A549 (cell line): ENCODE measurements around the gene MYLK.

Experiments used
- EP300 ChIP-seq, 2 experiments: fragments of >200 bp; sonication (Bioruptor Twin); formaldehyde crosslinking; IDR thresholded peaks; 2 replicates in 1 of 2; 3 replicates in 1 of 2; pipeline ENCODE4 v1.6.1; 2016 to 2017
- FOSL2 ChIP-seq, 2 experiments: fragments of 450-650 bp in 1 of 2; fragments of >200 bp in 1 of 2; sonication (Bioruptor Twin) in 1 of 2; formaldehyde crosslinking; IDR thresholded peaks; 2 replicates each; pipeline versions ENCODE4 v1.5.0 to v1.6.1; 2016 to 2020; ENCODE audit warnings: mild to moderate bottlenecking in 1 of 2, moderate library complexity in 1 of 2
- HOXA7 ChIP-seq: fragments of 250-450 bp; sonication (Bioruptor Pico); IDR thresholded peaks from 2 replicates; pipeline ENCODE4 v1.5.0; 2020; ENCODE audit warnings: mild to moderate bottlenecking, moderate library complexity
- NR3C1 ChIP-seq: fragments of >200 bp; sonication (Bioruptor Twin); formaldehyde crosslinking; IDR thresholded peaks from 3 replicates; pipeline ENCODE4 v1.6.1; 2017
- POLR2A ChIP-seq: IDR thresholded peaks from 2 replicates; pipeline ENCODE4 v1.6.1; 2012; ENCODE audit warnings: mild to moderate bottlenecking, low read length

GRCh38 chr3:123832692-123833397 is 51.3 kb downstream of the MYLK start:
- TF ChIP-seq EP300 (IDR thresholded peaks at IDR 0.05) (no peak), HOXA7 (CRISPR knock-in tag) (no peak), NR3C1 (no peak), POLR2A (no peak), FOSL2 (IDR thresholded peaks at IDR 0.05) (no peak), FOSL2 (CRISPR knock-in tag; IDR thresholded peaks at IDR 0.05) (no peak)
